GM21526 (cell line): ENCODE measurements around the gene MYH9.

Experiments used
- ATAC-seq: cut with Tn5 transposase; IDR thresholded peaks from one replicate; pipeline ENCODE4 v1.9.1; 2021; ENCODE audit warnings: moderate library complexity; ENCODE audit not compliant: unreplicated experiment, low FRiP score

The MYH9 gene

DNA sequence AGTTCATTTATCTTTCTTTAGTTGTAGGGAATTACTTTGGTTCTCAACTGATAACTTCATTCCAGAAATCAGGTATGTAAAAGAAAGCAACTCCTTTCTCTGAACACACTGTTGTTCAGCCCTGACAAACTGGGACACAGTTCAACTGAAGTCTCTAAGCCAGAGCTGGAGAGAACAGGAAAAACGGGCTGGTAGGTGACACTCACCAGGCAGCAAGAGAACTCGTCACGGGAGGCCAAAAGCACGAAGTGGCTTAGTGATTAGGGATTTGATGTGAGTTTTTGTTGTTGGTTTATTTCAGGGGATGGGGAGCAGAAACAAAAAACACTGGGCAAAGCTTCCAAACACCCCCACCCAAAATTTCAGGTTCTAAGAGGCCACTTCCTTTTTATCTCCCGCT, 54.1 kb downstream of the MYH9 start:
- ATAC-seq, result no peak

GRCh38 chr22:36332623-36333332, 55.0 kb downstream of the MYH9 start:
- no peak for ATAC-seq

DNA sequence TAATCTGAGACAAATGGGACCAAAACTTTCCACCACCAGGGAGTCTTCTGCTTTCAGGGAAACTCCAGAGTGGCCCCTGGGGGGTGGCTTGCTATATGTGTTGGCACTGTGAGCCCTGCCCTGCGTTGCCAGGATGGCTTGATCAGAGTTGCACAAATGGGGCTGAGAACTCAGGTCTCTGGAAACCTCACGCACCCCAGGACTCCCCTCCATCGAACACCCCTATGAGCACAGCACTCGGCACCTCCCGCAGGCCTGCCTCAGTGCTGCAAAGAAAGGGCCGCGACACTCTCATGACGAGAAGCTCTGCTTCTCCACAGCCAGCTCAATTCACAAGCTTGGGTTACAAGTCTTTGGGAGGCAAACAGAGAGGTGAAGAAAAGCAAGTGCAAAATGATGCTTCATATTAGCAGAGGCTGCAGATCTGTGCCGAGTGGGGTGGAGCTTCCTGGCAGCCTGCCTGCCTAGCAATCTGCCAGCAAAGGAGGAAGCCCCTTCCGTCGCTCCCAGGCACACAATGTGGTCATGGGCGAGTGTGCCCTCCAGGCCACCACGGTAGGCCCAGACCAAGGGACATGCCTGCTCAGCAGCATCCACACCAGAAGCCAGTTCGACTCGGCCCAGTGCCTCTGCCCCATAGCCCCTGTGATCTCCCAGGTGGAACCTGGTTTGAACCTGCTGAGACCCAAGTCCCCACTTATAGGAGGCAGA, 55.7 kb downstream of the MYH9 start:
- ATAC-seq, result no peak

DNA sequence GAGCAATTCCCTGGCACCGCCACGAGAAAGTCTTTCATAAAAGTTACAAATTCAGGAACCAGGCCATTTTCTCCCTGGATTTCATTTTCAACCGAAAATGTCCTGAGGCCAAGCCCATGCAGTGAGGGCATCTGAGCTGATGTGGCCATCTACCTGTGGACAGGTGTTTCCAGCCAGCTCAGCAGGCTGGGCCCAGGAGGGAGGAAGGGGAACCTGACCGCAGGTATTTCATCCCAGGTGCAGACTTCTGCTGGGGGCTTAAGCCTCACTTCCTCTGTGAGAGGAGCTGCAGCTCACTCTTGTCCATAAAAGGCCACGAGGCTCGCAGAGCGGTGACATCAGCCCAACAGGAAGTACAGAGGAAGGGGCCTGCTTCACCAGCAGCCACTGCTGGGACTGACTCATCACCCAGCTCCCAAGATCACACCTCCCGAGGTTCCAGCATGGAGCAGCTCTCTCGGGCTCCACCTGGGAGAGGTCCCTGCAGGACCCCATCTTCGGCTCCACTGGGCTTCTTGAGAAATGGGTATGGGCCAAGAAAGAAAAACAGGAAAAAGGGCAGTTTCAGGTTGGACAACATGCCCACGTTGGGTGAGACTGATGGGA, 56.4 kb downstream of the MYH9 start:
- ATAC-seq, result peak; percentile 42

- ATAC-seq, result no peak
Measured at GRCh38 chr22:36330655-36331305, 57.0 kb downstream of the MYH9 start.

DNA sequence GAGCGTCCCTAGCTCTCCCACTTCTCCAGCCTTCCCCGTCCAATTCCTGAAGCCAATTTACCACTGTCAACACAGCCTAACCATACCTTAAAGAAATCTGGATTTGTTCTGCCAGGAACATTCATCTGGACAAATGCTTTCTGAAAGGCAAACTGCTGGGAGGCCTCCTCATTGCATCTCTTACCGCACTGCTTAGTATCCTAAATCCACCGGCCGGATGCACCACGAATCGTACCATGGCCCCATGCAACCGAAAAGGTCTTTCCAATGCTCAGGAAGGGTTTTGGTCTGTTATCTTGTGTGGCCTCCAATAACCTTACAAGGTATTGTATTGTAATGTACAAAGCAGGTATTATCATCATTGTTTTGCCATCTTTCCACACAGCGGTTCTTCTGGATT, 57.6 kb downstream of the MYH9 start:
- ATAC-seq, result no peak

DNA sequence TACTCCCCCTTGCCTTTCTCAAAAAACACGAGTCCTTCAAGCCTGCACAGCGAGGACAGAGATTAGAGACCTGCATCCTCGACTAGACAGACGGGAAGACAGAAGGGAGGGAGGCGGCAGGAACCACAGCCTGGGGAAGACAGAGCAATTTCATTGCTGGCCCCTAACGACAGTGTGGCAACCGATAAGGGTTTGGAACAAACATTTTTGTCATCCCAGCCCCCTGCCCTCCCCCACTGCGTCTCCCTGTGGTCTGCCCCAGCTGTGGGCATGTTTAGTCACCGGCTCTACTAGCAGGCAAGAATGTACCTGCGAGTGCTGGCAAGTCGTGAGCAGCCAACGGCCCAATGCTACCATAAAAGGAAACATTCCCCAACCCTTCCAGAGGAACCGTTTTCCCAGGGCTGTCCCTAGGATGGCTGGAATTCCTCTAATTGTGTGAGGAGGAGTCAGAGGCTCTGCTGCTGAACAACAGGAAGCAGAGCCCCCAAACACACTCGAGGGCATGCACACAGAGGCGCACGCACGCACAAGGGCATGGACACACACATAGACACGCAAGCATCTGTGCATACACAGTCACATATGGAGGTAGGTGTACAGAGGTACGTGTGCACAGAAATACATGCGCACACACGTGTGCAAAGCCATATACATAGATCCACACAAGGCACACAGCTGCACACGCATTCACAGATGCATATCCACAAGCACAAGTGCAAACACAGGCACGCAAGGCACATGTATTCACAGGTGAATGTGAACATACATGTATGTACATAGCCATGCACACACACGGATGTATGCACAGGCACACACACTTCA, 58.3 kb downstream of the MYH9 start:
- ATAC-seq, result no peak

DNA sequence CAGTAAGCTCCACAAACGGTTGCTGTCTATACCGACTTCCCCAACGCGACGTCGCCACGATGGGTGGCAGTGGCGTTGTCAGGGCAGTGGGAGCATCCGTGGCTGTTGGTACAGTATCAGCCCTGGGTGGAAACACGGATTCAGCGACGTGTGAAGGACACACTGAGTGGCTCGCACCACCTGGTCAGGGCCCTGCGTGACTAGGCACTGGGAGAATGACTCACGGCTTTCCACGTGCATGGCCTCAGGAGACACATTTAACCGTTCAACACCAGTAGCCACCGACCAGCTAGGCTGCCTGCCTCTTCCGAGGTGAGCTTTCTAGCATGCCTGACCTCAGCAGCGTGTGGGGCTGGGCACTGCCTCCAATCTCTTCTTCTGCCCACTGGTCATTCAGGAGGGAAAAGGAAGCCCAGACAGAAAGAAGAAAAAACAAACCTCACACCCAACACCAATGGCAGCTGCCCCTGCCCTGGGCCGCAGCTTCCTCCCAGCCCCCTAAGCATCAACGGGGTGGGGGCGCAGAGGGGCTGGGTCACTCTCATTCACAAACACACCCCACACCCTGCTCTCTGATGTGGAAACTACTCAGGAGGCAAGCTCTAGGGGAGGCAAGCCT, 59.0 kb downstream of the MYH9 start:
- no peak for ATAC-seq

- ATAC-seq, result no peak
Measured at GRCh38 chr22:36327922-36328551, 59.7 kb downstream of the MYH9 start.

GRCh38 chr22:36326178-36327161, 61.3 kb downstream of the MYH9 start:
- ATAC-seq, result no peak

DNA sequence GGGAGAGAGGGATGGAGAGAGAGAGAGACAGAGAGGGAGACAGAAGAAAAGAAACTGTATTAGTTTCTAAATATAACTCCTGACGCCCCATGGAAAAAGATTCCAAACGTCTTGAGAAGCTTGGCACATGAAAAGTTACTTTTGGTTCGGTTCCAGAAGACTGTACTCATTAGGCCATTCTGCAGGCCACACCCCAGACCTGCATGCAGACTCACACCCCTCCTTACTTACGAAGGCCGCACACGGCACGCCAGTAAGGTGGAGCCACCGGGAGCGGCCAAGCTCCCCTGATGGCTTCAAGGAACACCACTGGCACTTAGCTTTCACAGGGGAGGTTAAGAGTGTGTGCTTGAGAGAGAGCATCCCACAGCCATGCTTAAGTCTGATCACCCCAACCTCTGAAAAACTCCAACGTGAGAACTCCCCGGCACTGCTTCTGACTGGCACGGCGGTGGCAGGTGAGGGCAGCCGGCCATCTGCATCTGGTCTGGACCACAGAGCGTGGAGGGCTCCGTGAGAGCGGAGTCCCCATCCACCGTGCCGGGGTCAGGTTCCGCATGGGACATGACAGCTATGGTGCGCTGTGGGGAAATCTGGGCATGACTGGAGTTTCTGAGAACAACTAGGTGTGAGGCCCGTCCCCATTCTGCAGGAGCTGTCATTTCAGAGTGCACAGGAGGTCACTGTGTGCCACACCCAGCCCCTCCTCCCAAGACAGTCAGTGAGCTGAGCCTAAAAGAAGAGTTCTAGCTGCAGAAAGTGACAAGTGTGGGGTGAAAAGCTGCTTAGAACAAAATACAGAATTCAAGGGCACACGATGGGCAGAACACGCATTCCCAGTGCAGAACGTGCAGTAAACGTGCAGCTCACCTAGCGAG, 62.4 kb downstream of the MYH9 start:
- ATAC-seq, result no peak

- ATAC-seq, result no peak
Measured at GRCh38 chr22:36324414-36324813, 63.4 kb downstream of the MYH9 start.

- no peak for ATAC-seq
Measured at GRCh38 chr22:36323855-36324331, 63.9 kb downstream of the MYH9 start.

DNA sequence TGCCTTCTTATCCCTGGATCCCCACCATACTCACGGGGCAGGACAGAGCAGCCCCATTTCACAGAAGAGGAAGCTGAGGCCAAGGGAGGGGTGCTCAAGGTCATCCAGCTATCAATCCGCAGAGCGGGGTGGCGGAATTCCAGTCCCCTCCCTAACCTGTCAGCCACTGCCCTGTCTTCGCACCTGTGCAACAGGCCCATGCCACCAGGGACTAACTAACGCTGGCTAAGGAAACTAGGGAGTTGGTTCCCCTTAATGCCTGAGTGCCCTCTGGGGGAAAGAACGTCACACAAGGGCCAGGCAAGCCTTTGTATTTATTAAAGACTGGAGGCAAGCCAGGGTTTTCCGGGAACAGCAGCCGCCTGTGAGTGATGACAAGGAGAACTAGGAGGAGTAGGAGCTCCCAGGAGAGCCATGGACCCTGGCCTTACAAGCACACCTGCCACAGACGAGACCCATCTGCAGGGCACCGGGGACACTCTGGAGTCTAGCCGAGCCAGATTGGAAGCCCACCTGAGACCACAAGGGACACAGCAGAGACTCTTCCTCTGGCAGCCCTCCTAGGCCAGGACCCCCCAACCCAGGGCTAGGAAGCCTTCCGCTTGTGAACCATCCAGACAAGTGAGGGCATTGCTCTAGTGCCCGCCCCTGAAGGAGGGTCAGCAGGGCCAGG, 64.4 kb downstream of the MYH9 start:
- no peak for ATAC-seq

GRCh38 chr22:36322602-36322915, 65.2 kb downstream of the MYH9 start:
- ATAC-seq, result no peak

GRCh38 chr22:36321797-36322601, 65.8 kb downstream of the MYH9 start:
- ATAC-seq, result no peak
